AG09309 (cell line): ENCODE measurements around the gene HAUS2.

Source experiments
- DNase-seq: peaks from one replicate; pipeline ENCODE4 v3.0.0-alpha.2; 2010; ENCODE audit warnings: low read depth
- H3K4me3 ChIP-seq: 2 replicates; pipeline ENCODE4 v1.5.1; 2011; ENCODE audit warnings: mild to moderate bottlenecking, low read depth, low read length, moderate library complexity; ENCODE audit not compliant: control insufficient read depth
- TF ChIP-seq, protein P1 (sequence below): IDR thresholded peaks from 2 replicates; pipeline ENCODE4 v1.5.1; 2011; ENCODE audit warnings: mild to moderate bottlenecking, low read depth, low read length, inconsistent platforms; ENCODE audit not compliant: insufficient read depth, control insufficient read depth; ENCODE audit errors: missing control alignments

Gene HAUS2

DNA sequence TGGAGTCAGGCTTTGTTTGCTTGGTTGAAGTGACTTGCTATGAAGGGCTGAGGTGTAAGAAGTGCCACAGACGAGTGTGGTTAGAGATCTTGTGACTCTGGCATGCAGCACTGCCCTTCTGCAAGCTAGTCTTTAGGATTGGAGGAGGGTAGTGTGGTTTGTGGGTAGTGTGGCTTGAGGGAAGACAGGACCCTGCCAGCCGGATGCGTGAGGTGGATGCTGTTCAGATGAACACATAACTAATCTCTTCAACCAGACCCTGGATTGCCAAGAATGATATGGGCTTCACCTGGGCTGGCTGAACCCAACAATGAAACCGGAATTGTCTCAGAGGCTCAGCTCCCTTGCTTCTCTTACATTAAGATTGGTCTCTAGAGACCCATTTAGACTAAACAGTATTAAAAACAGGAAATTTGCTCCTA lies 59.5 kb downstream of the HAUS2 start:
- TF ChIP-seq, protein P1, sequence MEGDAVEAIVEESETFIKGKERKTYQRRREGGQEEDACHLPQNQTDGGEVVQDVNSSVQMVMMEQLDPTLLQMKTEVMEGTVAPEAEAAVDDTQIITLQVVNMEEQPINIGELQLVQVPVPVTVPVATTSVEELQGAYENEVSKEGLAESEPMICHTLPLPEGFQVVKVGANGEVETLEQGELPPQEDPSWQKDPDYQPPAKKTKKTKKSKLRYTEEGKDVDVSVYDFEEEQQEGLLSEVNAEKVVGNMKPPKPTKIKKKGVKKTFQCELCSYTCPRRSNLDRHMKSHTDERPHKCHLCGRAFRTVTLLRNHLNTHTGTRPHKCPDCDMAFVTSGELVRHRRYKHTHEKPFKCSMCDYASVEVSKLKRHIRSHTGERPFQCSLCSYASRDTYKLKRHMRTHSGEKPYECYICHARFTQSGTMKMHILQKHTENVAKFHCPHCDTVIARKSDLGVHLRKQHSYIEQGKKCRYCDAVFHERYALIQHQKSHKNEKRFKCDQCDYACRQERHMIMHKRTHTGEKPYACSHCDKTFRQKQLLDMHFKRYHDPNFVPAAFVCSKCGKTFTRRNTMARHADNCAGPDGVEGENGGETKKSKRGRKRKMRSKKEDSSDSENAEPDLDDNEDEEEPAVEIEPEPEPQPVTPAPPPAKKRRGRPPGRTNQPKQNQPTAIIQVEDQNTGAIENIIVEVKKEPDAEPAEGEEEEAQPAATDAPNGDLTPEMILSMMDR: no peak
- no peak for DNase-seq
- no peak overlapping the region for H3K4me3 ChIP-seq

DNA sequence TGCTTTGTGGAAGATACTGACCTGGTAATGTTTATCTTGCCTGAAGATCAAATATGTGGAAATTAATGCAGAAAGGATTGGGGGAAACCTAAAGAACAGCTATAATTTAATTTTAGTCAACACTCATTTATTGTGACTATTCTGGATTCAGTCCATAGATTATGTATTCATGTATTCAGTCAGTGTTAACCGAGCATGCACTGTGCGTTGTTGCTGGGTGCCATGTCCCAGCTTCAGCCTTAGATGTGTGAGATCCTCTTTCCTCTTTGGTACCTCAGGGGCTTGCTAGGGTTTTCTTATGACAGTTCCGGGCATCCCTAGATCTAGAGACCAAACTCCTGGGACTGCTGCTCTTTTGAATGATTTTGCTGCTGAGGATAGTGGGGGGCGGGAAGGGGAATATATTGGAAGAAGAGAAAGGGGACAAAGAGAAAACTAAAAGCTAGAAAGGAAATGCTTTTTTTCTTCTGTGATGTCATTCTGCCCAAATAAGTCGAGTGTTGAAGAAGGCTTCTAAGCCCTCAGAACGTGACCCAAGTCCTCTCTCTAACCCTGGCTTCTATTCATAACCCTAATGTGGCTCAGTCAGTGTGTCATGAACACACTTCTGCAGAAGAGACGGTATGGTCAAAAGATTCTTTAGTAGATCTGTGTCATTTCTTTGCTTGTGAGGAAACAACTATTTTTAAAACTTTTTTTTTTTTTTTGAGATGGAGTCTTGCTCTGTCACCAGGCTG lies 60.3 kb downstream of the HAUS2 start:
- no peak for DNase-seq
- H3K4me3 ChIP-seq: no peak overlapping the region
- TF ChIP-seq, protein P1: no peak

DNA sequence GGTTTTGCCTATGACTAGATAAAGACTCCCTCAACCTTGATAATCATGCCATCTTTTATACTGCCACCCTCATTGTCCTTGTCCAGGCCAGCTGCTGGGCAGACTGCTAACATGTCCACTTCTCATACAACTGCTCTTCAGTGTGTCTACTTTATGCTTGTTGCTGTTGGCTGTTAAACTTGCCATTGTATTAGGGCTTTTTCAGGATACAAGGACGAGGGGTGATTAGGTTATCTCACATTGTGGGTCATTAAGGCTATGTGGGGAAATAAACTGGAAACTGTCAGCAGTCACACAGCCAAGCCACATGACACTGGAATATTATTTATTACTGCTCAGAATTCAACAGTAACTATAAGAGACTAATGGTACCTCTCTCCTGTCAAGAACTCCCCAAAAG lies 62.9 kb downstream of the HAUS2 start:
- DNase-seq: no peak
- no peak overlapping the region for H3K4me3 ChIP-seq
- TF ChIP-seq, protein P1: no peak

DNA sequence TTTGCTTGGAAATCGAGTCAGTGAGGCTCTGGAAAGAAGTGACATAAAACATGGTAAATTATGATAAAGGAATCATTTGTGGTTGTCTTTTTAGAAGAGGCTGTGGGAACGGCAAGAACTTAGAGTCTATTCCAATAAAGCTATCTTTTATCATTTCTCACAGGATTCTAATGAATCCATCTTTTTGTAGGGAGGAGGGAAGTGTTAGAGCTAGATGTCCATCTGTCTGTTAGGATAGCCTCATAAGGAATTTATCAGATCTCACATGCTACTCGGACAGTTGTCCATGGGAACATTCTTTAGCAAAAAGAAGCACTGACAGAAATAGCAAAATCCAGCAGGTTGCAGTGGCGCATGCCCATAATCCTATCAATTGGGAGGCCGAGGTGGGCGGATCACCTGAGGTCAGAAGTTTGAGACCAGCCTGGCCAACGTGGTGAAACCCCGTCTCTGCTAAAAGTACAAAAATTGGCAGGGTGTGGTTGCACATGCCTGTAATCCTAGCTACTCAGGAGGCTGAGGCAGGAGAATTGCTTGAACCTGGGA lies 63.8 kb downstream of the HAUS2 start:
- TF ChIP-seq, protein P1: no peak
- DNase-seq: no peak

DNA sequence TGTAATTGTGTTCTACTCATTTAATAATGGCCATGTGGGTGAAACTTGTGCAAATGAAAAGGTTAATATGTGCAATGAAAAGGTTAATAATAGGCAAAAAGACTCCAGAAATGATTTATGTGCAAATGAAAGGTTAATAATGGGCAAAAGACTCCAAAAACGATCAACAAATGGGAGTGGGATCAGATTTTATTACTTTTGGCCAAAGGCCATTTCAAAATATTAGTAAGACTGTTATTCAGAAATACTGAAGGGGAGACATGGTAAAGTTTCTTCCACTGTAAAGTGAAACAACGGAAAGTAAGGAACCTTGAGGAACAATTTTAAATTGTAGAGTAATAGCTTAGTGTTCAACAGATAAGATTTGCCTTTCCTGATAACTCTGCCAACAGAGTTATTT lies 67.5 kb downstream of the HAUS2 start:
- DNase-seq: no peak
- TF ChIP-seq, protein P1: no peak
- H3K4me3 ChIP-seq: no peak overlapping the region

More for the DNA sequence above, 63.8 kb downstream of the HAUS2 start:
- no peak overlapping the region for H3K4me3 ChIP-seq
